ENCODE measurements around the gene CLDN11.

CLDN11 gene

GRCh38 chr3:170470063-170471016 lies 51.7 kb downstream of the CLDN11 start:
- H3K4me3 Mint-ChIP-seq: no peak overlapping the region
- H3K36me3 Mint-ChIP-seq (ENCODE audit: low read depth): no peaks in the 10 kb centered on the region
- H3K9me3 Mint-ChIP-seq: no peaks in the 10 kb centered on the region
- no peak for DNase-seq
- H3K27ac Mint-ChIP-seq: no peak overlapping the region
- peaks cover 6% of the 10 kb centered on the region for H3K4me1 Mint-ChIP-seq (ENCODE audit: low read depth)
- H3K27me3 Mint-ChIP-seq: peaks cover 57% of the 10 kb centered on the region

- peaks cover 6% of the 10 kb centered on the region for H3K4me1 Mint-ChIP-seq (ENCODE audit: low read depth)
- H3K4me3 Mint-ChIP-seq: no peak overlapping the region
- H3K9me3 Mint-ChIP-seq: no peaks in the 10 kb centered on the region
- peaks cover 61% of the 10 kb centered on the region for H3K27me3 Mint-ChIP-seq
- H3K27ac Mint-ChIP-seq: no peak overlapping the region
- H3K36me3 Mint-ChIP-seq (ENCODE audit: low read depth): no peaks in the 10 kb centered on the region
- DNase-seq: no peak
Measured at GRCh38 chr3:170471149-170471548, 52.5 kb downstream of the CLDN11 start.

GRCh38 chr3:170473358-170473757 lies 54.7 kb downstream of the CLDN11 start:
- no peaks in the 10 kb centered on the region for H3K36me3 Mint-ChIP-seq (ENCODE audit: low read depth)
- H3K27ac Mint-ChIP-seq: no peak overlapping the region
- H3K4me1 Mint-ChIP-seq (ENCODE audit: low read depth): peaks cover 7% of the 10 kb centered on the region
- peaks cover 68% of the 10 kb centered on the region for H3K27me3 Mint-ChIP-seq
- DNase-seq: no peak
- no peak overlapping the region for H3K4me3 Mint-ChIP-seq
- no peaks in the 10 kb centered on the region for H3K9me3 Mint-ChIP-seq

- Mint-ChIP-seq H3K9me3 (no peaks in the 10 kb centered on the region), H3K36me3 (ENCODE audit: low read depth) (no peaks in the 10 kb centered on the region), H3K4me1 (ENCODE audit: low read depth) (peaks cover 4% of the 10 kb centered on the region), H3K27me3 (peaks cover 53% of the 10 kb centered on the region), H3K27ac (no peak overlapping the region), H3K4me3 (no peak overlapping the region)
- DNase-seq: no peak
Measured at GRCh38 chr3:170475092-170475685, 56.5 kb downstream of the CLDN11 start.

GRCh38 chr3:170476291-170476690 lies 57.6 kb downstream of the CLDN11 start:
- Mint-ChIP-seq H3K4me3 (no peak overlapping the region), H3K27me3 (peaks cover 44% of the 10 kb centered on the region), H3K4me1 (ENCODE audit: low read depth) (peaks cover 1% of the 10 kb centered on the region), H3K27ac (no peak overlapping the region), H3K36me3 (ENCODE audit: low read depth) (no peaks in the 10 kb centered on the region), H3K9me3 (no peaks in the 10 kb centered on the region)
- no peak for DNase-seq

- Mint-ChIP-seq H3K36me3 (ENCODE audit: low read depth) (no peaks in the 10 kb centered on the region), H3K4me3 (no peak overlapping the region), H3K4me1 (ENCODE audit: low read depth) (peaks cover 1% of the 10 kb centered on the region), H3K9me3 (no peaks in the 10 kb centered on the region), H3K27ac (no peak overlapping the region), H3K27me3 (peaks cover 39% of the 10 kb centered on the region)
- DNase-seq: no peak
Measured at GRCh38 chr3:170477395-170477794, 58.7 kb downstream of the CLDN11 start.

- no peaks in the 10 kb centered on the region for H3K36me3 Mint-ChIP-seq (ENCODE audit: low read depth)
- H3K4me3 Mint-ChIP-seq: no peak overlapping the region
- peaks cover 17% of the 10 kb centered on the region for H3K27me3 Mint-ChIP-seq
- no peaks in the 10 kb centered on the region for H3K9me3 Mint-ChIP-seq
- no peak for DNase-seq
- no peak overlapping the region for H3K27ac Mint-ChIP-seq
- H3K4me1 Mint-ChIP-seq (ENCODE audit: low read depth): peaks cover 1% of the 10 kb centered on the region
Measured at GRCh38 chr3:170480111-170480510, 61.4 kb downstream of the CLDN11 start.

- peaks cover 12% of the 10 kb centered on the region for H3K27me3 Mint-ChIP-seq
- H3K4me3 Mint-ChIP-seq: no peak overlapping the region
- no peaks in the 10 kb centered on the region for H3K36me3 Mint-ChIP-seq (ENCODE audit: low read depth)
- no peaks in the 10 kb centered on the region for H3K9me3 Mint-ChIP-seq
- H3K4me1 Mint-ChIP-seq (ENCODE audit: low read depth): peaks cover 1% of the 10 kb centered on the region
- no peak for DNase-seq
- H3K27ac Mint-ChIP-seq: no peak overlapping the region
Measured at GRCh38 chr3:170482199-170482598, 63.5 kb downstream of the CLDN11 start.

GRCh38 chr3:170483485-170484262 lies 65.0 kb downstream of the CLDN11 start:
- H3K9me3 Mint-ChIP-seq: no peaks in the 10 kb centered on the region
- no peak overlapping the region for H3K27ac Mint-ChIP-seq
- H3K4me3 Mint-ChIP-seq: no peak overlapping the region
- no peaks in the 10 kb centered on the region for H3K4me1 Mint-ChIP-seq (ENCODE audit: low read depth)
- H3K36me3 Mint-ChIP-seq (ENCODE audit: low read depth): no peaks in the 10 kb centered on the region
- peaks cover 17% of the 10 kb centered on the region for H3K27me3 Mint-ChIP-seq
- DNase-seq: no peak
